ENCODE measurements around the gene XCL1.

GRCh38 chr1:168628807-168629206 is 52.4 kb downstream of the XCL1 start:
- TF ChIP-seq, protein P1, sequence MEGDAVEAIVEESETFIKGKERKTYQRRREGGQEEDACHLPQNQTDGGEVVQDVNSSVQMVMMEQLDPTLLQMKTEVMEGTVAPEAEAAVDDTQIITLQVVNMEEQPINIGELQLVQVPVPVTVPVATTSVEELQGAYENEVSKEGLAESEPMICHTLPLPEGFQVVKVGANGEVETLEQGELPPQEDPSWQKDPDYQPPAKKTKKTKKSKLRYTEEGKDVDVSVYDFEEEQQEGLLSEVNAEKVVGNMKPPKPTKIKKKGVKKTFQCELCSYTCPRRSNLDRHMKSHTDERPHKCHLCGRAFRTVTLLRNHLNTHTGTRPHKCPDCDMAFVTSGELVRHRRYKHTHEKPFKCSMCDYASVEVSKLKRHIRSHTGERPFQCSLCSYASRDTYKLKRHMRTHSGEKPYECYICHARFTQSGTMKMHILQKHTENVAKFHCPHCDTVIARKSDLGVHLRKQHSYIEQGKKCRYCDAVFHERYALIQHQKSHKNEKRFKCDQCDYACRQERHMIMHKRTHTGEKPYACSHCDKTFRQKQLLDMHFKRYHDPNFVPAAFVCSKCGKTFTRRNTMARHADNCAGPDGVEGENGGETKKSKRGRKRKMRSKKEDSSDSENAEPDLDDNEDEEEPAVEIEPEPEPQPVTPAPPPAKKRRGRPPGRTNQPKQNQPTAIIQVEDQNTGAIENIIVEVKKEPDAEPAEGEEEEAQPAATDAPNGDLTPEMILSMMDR (IDR thresholded peaks at IDR 0.05 in 2 of 3, conservative IDR thresholded peaks at IDR 0.05 in 1 of 3; ENCODE audit: borderline replicate concordance in 1 of 3, insufficient read depth in 1 of 3, low read depth in 2 of 3, low read length in 2 of 3): no peak
- TF ChIP-seq POLR2A (IDR thresholded peaks at IDR 0.05; ENCODE audit: borderline replicate concordance, extremely low read depth, insufficient read depth, insufficient read length): no peak
- TF ChIP-seq ZFX (IDR thresholded peaks at IDR 0.05): no peak
- peak; percentile 37 for TF ChIP-seq SP1 (IDR thresholded peaks at IDR 0.05; ENCODE audit: low read depth)
- TF ChIP-seq YY1 (IDR thresholded peaks at IDR 0.05; ENCODE audit: extremely low read depth, insufficient replicate concordance, low read depth, low read length): no peak
- no peak for TF ChIP-seq ZBTB33 (IDR thresholded peaks at IDR 0.05; ENCODE audit: extremely low read depth, insufficient replicate concordance, low read length)
- no peak for TF ChIP-seq REST (IDR thresholded peaks at IDR 0.05; ENCODE audit: low read depth)
- TF ChIP-seq MAX (IDR thresholded peaks at IDR 0.05): peak; percentile 52; the same call in 1 of the 2 replicates
- no peak for TF ChIP-seq ZNF274 (IDR thresholded peaks at IDR 0.05; ENCODE audit: low read depth, low read length)
- TF ChIP-seq RAD21 (IDR thresholded peaks at IDR 0.05; ENCODE audit: low read depth): 0 out of 2 replicates have a peak, but pooled peaks have one; percentile 11
- TF ChIP-seq EZH2phosphoT487 (IDR thresholded peaks at IDR 0.05; ENCODE audit: borderline replicate concordance): no peak
- peak; percentile 17; the same call in 1 of the 2 replicates for TF ChIP-seq POLR2AphosphoS5 (IDR thresholded peaks at IDR 0.05; ENCODE audit: low read depth, low read length)
- no peak for TF ChIP-seq EZH2 (IDR thresholded peaks at IDR 0.05)
